Choroid plexus epithelial cell (primary cell): ENCODE data around the gene GSDME.

Source experiments
- DNase-seq: peaks from one replicate; pipeline ENCODE4 v3.0.0-alpha.2; 2010; ENCODE audit warnings: low read depth
- H3K4me3 ChIP-seq: 2 replicates; pipeline ENCODE4 v1.5.1; 2011; ENCODE audit warnings: low read depth, mild to moderate bottlenecking, control low read depth, low read length, moderate library complexity
- TF ChIP-seq, protein P1 (sequence below): conservative IDR thresholded peaks from 2 replicates; pipeline ENCODE4 v1.5.1; 2011; ENCODE audit warnings: low read depth, mild to moderate bottlenecking, control low read depth, inconsistent platforms, low read length, moderate library complexity

Gene GSDME

DNA sequence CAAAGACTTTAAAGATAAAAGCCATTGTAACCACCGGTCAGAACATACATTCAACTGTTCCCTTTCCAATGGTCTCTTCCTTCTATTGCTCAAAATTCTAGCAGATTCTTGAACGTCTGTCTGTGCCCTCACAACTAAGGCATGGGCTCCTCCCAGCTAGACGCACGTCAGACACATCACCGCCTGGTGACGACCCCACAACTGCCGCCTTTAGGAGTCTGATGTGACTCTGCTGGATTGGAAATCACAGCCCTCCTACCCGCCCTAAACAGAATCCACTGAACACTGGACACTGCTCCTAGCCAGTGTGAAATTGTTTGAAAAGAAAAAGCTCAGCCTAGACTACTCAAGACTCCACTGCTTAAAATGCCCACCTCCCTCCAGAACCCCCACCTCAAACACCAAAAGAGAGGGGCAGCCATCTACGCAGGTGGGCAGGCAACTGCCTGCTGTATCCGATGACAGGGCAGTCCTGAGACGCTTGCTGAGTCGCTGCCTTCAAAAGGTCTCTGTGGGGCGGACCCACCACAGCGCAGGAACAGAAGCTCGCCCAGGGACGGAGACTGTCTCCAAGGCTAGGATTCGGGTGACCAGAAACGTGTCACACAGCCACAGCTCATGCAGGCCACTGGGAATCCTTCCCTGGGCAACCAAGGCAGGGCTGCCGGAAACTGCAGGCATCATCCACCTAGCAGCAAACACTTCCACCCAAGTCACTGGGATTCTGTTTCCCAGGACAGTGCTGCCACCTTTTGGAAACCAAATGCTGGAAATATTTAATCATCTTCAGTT, 34.7 kb downstream of the GSDME start:
- peak; percentile 76 for DNase-seq
- TF ChIP-seq, protein P1, sequence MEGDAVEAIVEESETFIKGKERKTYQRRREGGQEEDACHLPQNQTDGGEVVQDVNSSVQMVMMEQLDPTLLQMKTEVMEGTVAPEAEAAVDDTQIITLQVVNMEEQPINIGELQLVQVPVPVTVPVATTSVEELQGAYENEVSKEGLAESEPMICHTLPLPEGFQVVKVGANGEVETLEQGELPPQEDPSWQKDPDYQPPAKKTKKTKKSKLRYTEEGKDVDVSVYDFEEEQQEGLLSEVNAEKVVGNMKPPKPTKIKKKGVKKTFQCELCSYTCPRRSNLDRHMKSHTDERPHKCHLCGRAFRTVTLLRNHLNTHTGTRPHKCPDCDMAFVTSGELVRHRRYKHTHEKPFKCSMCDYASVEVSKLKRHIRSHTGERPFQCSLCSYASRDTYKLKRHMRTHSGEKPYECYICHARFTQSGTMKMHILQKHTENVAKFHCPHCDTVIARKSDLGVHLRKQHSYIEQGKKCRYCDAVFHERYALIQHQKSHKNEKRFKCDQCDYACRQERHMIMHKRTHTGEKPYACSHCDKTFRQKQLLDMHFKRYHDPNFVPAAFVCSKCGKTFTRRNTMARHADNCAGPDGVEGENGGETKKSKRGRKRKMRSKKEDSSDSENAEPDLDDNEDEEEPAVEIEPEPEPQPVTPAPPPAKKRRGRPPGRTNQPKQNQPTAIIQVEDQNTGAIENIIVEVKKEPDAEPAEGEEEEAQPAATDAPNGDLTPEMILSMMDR = peak; percentile 66
- peak overlapping the region; percentile 12 for H3K4me3 ChIP-seq

DNA sequence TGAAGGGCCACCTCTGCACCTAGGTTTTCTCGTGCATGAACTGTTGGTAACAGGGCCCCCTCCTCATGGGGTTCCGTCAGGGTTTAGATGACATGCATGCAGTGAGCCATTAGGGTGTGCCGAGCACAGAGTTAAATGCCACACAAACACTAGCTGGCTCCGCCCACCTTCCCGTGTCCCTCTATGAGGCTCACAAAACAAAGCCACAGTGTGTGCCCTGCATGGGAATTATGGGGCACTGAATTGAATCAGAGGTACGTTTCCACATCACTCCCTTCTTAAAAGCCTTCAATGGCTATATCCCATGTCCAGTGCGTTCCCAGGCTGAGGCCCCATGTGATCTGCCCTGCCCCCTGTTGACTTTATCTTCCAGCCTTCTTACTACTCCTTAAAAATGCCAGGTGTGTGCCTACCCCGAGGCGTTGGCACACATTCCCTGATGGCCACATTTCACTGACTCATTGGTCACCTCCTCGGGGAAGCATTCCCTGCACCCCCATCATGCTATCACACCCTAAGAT, 35.7 kb downstream of the GSDME start:
- TF ChIP-seq, protein P1 = no peak
- no peak for DNase-seq
- no peak overlapping the region for H3K4me3 ChIP-seq

DNA sequence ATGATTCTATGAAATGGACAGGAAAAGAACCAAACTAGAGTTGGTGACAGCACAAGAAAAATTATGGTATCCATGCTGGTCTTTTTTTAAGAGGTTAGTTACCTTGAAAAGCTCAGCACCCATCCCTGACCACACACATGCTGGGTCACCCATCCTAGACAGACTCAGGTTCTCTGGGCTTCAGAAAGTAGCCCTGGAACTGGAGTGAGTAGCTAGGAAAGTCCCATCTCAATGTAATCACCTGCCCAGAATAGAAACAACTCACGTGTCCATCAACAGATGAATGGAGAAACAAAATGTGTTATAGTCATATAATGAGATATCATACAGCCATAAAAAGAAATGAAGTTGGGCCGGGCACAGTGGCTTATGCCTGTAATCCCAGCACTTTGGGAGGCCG, 37.0 kb downstream of the GSDME start:
- TF ChIP-seq, protein P1 = no peak
- H3K4me3 ChIP-seq = no peak overlapping the region
- no peak for DNase-seq

DNA sequence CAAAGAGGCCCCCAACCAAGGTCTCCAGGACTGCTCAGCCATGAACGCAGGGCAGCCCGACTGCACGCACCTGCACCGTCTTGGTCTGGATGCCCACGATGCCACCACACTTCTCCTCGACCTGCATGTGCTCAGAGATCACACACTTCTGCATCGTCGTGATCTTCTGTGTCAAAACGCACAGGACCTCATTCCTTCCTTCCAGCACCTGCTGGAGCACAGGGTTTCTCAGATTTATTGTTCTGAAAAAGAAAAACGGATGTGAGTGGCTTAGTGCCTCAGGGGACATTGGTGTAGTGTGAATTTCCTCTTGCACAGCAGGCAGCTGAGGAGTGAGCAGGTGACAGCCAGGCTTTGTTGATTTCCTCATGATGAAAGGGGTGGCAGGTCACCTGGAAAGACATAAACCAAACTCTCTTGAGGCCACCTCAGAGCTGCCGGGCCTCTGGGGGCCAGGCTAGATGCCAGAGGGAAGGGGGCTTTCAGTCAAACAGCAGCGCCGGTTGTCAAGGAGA, 38.2 kb downstream of the GSDME start:
- TF ChIP-seq, protein P1 = no peak
- H3K4me3 ChIP-seq = no peak overlapping the region
- DNase-seq = no peak

DNA sequence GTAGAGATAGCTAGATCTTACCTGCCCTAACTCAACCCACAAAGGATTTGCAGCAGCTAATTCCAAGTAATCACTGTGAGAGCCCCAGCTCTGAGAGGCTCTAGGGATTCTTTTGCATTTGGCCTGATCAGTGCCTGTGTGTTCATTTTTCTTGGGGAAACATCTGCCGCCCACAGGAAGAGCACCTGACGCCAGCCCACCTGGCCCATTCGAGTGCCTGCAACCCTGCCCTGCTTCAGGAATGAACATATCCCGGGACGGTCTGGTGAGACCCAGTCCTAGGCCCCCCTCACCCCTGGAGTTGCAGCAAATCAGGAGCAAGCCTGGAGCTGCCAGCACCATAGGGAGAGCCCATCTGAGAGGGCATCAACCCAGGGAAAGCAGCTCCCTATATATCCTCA, 38.8 kb downstream of the GSDME start:
- TF ChIP-seq, protein P1 = no peak
- no peak overlapping the region for H3K4me3 ChIP-seq
- DNase-seq = no peak

DNA sequence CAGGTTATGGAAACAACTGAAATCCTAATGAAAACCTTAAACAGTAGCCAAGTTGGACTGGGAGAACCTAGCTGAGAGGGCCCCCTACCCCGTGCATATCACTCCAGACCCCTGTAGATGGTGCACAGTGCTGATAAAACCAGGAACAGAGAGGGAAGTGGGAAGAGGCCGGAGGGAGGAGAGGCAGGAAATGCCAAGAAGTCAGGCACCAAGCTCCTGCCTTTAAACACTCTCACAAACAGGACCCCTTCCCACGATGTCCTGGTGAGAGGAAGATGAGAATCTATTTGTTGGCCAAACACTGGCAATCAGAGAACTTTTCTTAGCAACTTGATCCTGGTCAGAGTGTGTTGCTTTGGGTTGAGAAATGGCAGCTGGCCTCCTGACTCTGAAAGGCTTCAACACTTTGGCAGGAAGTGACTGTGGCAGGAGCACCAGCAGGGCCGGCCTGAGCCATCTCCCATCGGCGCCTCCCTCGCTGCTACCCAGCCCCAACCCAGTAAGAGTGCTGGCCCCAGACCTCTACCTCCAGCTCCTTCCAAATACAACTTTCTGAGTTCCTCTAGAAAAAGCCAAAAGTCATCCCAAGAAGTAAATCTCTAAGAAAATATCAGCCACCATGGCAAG, 39.5 kb downstream of the GSDME start:
- peak; percentile 56 for DNase-seq
- TF ChIP-seq, protein P1 = no peak
- H3K4me3 ChIP-seq = no peak overlapping the region

DNA sequence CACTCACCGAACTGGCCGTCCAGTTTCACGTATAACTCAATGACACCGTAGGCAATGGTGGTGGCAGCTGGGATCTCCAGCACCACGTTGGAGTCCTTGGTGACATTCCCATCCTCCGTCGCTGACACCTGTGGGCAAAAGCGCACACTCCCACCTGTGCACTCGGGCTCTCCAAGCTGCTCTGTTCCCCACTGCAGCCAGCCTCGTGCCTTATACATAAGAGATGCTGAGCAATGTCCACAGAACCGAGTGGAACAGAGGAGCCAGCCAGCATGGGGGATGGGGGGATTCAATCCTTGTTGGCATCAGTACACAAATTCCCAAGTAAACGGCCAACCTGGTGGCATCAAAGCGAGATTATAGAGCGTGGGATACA, 40.0 kb downstream of the GSDME start:
- no peak overlapping the region for H3K4me3 ChIP-seq
- no peak for DNase-seq
- TF ChIP-seq, protein P1 = no peak
